ENCODE results near the gene NRBP1. TPM values are rescaled to one million over a fixed set of nuclear protein-coding genes. Genes with fewer than 3 reads are reported as not detected.
A peak's percentile ranks its signal among the peaks of the same experiment; 100 is the strongest.

Gene NRBP1
- 170 and 206 TPM in 2 replicates for total RNA-seq (2014; rRNA removed; shearing (Covaris generic))

DNA sequence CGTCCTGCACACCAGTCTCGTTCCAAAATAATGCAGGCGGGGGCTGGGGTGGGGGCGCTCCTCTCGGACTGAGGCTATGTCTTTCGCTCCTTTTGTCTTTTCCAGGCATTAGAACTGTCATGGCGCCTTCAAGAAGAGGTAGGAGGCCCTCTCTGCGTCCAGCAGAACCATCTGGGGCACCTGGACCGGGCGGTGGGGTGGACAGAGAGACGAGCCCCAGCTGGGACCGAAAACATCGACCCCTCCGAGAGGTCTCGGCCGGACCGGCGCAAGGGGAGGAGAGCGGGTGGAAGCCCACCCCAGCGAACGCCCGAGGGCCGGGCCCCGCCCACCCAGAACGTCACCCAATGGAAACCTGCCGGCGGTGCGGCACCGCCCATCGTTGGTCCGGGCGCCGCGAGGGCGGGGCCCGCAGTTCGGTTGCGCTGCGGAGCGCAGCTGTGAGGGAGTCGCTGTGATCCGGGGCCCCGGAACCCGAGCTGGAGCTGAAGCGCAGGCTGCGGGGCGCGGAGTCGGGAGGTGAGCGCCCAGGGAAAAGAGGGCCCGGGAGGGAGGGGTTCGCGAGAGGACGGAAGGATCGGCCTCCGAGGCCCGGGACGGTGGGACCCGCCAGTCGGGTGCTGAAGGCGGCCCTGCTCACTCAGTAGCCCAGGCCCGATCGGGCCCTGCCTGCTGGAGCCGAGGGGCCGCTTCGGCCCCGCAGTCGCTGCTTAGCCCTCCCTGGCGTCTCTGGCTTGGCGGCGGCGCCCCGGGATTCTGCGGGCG lies at the start of gene NRBP1:
TSS of gene NRBP1 (plus strand) at position 419 of the 765 bp plus-strand sequence. CDS start 4,643 bp downstream, outside the sequence.
- DNase-seq (ENCODE audit: low spot score) = peak; percentile 78

DNA sequence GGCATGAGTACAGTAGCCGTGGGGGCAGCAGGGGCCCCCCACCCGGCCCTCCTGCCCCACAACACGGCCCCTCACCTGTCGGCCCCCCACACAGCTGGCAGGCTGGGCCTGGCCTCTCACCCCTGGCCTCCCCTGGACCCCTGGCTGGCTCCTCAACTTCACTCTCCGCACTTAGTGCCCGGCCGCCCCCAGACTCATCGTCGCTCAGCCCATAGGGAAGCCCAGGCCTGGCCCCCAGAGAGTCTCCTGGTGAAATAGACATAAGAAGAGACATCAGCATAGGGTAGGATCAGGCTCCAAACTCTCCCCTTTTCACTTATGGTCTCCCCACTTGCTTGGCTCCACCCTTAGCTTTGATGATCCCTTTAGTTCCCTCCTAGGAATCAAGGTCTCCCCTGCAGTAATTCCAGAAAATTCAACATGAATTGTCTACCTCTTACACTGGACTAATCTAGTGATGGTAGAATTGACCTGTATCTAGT lies 49.6 kb upstream of the NRBP1 start:
- no peak for DNase-seq (ENCODE audit: low spot score)

- DNase-seq (ENCODE audit: low spot score) = no peak
These were observed 49.0 kb upstream of the NRBP1 start for GRCh38 chr2:27379383-27379835.

DNA sequence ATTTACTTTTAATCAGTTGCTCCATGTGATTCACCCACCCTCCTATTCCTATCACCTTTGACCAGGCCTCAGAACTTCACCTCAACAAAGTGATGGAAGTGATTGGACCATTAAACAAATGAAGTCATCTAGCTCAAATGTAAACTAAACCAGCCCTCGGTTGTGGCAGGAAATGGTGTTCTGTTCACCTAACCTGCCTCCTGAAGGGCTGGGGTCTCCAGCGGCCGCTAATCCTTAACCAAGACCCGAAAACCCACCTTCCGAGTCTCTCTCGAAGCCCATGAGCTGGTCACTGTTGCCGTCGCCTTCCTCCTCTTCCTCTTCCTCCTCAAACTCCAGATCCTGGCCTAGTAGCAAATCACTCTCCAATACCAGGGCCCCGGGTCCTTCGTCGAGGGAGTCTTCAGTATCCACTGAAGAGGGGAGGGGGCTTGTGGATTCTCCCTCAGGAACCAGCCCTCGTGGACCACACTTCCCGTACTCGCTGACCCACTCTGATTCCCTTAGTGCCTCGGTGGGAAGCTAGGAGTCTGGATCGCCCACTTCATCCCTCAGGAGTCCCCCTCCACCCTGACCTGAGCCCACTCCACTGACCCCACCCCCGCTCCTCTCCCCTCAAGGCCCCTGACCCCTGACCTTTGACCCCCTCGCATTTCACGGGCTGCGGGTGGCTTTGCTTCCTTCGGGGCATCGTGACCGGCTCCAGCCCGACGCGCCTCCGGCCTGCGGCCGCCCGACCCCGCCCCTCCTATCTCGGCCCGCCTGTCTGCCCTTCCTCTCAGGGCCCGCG lies 48.4 kb upstream of the NRBP1 start:
- no peak for DNase-seq (ENCODE audit: low spot score)

GRCh38 chr2:27380626-27381545 lies 47.5 kb upstream of the NRBP1 start, which contains the start of gene ZNF513:
Gene ZNF513 (minus strand): TSS chr2:27380734. CDS start chr2:27380526, 208 bp downstream.
- DNase-seq (ENCODE audit: low spot score) = no peak

- DNase-seq (ENCODE audit: low spot score) = no peak
These were observed 46.8 kb upstream of the NRBP1 start for GRCh38 chr2:27381577-27382181.

DNA sequence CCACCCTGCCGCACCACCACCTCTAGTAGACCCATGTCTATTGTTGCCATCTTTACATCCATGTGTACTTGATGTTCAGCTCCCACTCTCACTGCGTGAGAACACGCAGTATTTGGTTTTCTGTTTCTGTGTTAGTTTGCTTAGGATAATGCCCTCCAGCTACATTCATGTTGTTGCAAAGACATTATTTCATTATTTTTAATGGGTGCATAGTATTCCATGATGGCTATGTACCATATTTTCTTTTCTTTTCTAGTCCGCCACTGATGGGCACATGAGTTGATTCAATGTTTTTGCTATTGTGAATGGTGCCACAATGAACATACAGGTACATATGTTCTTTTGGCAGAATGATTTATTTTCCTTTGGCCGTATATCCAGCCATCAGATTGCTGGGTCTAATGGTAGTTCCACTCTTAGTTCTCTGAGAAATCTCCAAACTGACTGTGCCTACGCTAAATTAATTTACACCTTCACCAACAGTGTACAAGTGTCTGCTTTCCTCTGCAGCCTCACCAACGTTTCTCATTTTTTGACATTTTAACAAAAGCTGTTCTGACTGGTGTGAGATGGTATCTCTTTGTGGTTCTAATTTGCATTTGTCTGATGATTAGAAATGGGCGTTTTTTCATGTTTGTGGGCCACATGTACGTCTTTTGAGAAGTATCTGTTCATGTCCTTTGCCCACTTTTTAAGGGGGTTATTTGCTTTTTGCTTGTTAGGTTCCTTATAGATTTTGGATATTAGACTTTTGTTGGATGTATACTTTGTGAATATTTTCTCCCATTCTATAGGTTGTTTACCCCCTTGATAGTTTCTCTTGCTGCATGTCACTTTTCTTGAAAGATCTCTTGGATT lies 37.4 kb upstream of the NRBP1 start:
- no peak for DNase-seq (ENCODE audit: low spot score)

DNA sequence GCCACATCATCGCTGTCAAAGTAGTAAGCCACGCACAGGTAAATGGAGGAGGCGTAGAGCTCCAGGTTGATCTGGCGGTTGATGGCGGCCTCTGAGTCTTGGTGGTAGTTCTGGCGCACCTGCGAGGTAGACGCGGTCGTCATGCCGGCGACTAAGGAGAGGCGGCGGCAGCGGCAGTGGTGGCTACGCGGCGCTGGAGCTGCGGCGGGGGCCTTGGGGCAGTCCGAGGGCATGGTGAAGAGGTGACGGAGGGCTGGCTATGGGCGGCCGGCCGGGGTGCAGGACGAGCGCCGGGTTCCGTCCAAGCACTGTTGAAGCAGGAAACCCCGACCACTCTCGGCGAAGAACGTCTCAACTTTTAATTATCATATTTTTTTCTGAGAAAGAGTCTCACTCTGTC lies 35.2 kb upstream of the NRBP1 start:
- DNase-seq (ENCODE audit: low spot score) = no peak

GRCh38 chr2:27398962-27399361 lies 29.5 kb upstream of the NRBP1 start:
- no peak for DNase-seq (ENCODE audit: low spot score)

GRCh38 chr2:27400348-27401135 lies 27.9 kb upstream of the NRBP1 start:
- DNase-seq (ENCODE audit: low spot score) = peak; percentile 41

GRCh38 chr2:27407798-27408491 lies 20.5 kb upstream of the NRBP1 start:
- DNase-seq (ENCODE audit: low spot score) = peak; percentile 55

GRCh38 chr2:27408601-27409320 lies 19.7 kb upstream of the NRBP1 start:
- DNase-seq (ENCODE audit: low spot score) = no peak

DNA sequence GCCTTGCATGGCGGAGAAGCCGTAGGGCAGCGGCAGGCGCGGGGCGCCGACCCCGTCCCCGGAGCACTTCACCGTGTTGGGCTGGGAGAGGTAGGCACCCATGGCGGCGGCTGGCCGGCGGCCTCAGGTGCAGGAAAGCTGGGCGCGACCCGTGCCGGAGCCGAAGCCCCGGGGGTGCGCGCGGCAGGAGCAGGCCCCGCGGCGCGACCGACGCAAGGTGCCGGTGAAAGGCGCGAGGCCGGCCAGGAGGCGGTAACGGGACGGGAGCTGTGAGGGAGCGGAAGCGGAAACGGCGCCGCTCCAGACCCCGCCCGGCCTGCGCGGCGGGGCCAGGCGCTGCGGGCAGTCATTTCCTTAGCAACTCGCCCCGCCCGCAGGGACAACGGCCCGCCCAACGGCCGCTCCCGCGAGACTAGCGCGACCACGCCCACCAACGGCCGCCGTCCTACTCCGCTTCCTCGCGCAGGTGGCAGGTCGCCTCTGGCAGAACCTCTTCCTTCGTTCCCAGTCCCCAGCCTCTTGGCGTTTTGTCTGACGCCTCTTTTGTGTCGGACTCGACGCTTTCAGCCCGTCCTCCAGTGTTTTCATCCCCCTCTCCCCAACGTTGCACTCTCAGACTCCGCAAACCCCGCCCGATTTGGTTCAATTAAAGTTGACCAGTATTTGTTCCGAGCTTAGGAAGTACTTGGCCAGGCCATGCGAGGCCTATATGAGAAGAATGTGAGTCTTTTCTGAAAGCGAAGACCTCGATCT lies 18.9 kb upstream of the NRBP1 start, which contains the start of gene PPM1G:
TSS of gene PPM1G (minus strand) at position 271 of the 753 bp plus-strand sequence. CDS start at position 102, 169 bp downstream.
- DNase-seq (ENCODE audit: low spot score) = peak; percentile 91

DNA sequence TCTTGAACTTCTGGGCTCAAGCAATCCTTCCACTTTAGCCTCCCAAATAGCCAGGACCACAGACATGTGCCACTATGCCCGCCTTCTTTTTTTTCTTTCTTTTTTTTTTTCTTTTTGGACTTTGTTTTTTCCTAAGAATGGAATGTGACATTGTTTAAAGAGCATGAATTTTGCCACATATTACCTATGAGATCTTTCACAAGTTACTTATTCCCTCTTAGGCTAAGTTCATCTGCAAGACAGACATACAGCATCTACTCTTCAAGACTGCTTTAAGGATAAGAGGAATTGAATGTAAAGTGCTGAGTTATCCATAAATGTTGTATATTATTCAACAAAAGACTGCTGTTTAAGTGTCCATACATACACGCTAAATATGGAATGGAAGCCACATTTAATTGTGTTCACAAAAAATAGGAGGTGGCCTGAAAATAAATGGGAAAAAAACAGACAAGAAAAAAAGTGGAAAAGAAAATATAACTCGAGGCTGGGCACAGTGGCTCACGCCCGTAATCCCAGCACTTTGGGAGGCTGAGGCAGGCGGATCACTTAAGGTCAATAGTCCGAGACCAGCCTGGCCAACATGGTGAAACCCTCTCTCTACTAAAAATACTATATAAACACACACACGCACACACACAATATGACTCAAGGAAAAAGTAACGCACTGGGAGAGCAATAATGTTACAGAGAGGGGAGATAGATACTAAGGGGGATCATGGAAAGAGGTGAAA lies 15.8 kb upstream of the NRBP1 start:
- no peak for DNase-seq (ENCODE audit: low spot score)

GRCh38 chr2:27416151-27416550 lies 12.3 kb upstream of the NRBP1 start:
- no peak for DNase-seq (ENCODE audit: low spot score)

GRCh38 chr2:27420996-27421395 lies 7.4 kb upstream of the NRBP1 start:
- no peak for DNase-seq (ENCODE audit: low spot score)

Measured in A172 (cell line).